NCI-H1105 (cell line): ENCODE measurements around the gene ENTPD6.
"Not testable (repeated sequence)": the region's sequence is repeated elsewhere in the genome, so short reads cannot be mapped to it uniquely, and the experiment has no call there.

Experiments
- DNase-seq: peaks from one replicate; lab custom pipeline; 2025; lab: John Stamatoyannopoulos, UW

Gene ENTPD6

DNA sequence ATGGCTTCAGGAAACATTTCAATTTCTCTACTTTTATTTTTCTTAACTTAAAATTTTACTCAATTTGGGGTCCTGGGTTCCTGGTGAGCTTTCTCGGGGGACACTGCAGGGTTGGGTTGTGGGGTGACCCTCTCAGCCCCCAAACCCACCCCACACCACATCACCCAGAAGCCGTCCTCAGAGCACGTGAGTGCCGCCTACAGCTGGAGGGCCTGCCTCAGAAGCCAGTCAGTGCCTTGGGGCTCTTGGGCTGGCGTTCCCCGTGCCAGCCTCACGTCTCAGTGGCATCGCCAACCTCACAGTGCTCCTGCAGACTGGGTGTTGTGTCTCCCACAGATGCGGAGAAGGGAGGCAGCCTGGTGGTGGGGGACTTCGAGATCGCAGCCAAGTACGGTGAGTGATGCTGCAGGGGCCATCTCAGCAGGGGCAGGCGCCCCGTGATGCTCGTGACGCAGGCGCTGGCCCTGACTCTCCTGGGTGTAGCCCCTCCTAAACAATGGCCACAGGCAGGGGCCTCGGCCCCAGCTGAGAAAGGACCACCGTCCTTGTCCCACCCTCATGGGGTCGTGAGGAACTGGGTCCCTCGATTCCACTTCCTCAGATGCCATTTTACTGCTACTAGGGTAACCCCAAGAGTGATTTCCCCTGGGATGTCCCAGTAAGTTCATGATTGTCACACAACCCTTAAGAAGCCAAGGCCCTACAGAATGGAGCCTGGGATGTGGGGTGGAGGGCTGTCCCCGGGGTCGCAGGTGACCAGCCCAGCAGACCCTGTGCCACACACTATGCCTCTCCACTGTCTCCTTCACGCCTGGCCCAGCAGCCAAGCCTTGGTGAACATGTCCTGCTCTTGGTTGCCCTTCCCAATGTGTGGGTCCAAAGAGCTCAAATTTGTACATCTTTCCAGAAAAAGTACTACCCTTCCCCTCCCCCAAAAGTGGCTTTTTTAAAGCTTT is 28.5 kb downstream of the ENTPD6 start:
- no peak for DNase-seq

DNA sequence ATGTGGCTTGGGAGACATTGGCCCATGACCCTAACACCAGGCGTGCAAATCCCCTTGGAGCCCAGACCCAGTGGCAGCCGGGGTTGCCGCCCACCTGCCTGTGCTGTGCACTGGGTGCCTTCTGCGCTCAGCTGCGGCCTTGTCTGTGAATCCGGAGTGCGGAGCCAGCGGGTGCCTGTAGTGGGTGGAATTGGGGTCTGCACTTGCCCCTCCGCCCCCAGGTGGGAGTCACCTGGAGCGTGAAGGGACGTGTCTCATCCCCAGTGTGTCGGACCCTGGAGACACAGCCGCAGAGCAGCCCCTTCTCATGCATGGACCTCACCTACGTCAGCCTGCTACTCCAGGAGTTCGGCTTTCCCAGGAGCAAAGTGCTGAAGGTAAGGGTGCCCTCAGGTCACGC is 29.4 kb downstream of the ENTPD6 start:
- no peak for DNase-seq

DNA sequence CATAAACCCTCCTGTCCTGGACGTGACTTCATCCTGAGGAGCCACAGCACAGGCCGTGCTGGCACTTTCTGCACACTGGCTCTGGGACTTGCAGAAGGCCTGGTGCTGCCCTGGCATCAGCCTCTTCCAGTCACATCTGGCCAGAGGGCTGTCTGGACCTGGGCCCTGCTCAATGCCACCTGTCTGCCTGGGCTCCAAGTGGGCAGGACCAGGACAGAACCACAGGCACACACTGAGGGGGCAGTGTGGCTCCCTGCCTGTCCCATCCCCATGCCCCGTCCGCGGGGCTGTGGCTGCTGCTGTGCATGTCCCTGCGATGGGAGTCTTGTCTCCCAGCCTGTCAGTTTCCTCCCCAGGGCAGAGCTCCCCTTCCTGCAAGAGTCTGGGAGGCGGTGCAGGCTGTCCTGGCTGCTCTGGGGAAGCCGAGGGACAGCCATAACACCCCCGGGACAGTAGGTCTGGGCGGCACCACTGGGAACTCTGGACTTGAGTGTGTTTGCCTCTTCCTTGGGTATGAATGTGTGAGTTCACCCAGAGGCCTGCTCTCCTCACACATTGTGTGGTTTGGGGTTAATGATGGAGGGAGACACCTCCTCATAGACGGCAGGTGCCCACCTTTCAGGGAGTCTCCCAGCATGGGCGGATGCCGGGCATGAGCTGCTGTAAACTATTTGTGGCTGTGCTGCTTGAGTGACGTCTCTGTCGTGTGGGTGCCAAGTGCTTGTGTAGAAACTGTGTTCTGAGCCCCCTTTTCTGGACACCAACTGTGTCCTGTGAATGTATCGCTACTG is 30.3 kb downstream of the ENTPD6 start:
- DNase-seq, result no peak

DNA sequence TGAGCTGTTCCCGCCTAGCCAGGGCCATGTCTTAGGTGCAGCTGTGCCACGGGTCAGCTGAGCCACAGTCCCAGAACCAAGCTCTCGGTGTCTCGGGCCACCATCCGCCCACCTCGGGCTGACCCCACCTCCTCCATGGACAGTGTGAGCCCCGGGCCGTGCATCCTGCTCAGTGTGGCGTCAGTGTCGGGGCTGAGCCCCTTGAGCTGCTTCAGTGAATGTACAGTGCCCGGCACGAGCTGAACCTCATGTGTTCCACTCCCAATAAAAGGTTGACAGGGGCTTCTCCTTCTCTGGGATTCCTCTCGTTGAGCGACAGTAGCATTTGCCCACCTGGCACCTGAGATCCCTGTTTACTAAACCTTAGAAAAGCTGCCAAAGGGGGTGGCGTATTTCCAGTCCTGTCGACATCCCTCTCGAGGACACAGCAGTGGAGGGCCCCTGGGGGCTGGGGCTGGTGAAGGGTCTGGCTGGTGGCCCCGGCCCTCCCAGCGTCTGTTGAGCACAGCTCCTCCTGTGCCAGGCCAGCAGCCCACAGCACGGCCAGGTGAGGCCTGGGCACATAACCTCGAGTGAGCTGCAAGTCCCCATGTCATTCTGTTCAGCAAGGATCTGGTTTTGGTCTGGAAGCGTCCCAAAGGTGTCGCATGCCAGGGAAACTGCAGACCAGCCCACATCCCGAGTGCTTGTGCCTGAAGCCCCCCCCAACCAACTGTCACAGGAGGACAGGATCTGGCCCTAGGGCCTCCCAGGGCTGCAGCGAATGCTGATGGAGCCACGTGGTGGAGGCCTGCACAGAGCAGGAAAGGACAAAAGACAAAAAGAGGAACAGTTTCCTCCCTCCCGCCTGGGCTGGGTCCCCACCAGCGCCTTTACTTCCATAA is 31.2 kb downstream of the ENTPD6 start:
- no peak for DNase-seq

DNA sequence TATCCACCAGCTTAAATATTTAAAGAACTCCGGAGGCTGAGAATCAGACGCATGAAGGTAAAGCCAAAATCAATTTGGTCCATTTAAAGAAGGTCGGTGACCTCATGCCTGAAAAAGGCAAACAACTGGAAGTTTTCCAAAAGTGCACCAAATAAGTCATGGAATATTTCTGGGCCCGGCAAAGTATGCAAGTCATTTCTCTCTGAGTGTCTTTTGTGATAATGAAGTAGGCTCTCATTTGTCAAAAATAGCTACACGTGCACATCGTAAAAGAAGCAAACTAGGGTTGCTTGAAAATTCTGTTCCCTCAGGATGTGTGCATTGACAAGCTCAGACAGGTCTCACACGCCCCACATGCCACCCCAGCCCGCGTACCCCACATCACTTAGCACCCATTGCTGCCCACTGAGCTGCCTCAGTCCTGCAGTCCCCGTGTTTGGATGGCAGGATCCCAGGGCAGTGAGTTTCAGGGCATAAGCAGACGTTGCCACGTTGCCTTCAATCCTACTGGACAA is 31.9 kb downstream of the ENTPD6 start:
- no peak for DNase-seq

DNA sequence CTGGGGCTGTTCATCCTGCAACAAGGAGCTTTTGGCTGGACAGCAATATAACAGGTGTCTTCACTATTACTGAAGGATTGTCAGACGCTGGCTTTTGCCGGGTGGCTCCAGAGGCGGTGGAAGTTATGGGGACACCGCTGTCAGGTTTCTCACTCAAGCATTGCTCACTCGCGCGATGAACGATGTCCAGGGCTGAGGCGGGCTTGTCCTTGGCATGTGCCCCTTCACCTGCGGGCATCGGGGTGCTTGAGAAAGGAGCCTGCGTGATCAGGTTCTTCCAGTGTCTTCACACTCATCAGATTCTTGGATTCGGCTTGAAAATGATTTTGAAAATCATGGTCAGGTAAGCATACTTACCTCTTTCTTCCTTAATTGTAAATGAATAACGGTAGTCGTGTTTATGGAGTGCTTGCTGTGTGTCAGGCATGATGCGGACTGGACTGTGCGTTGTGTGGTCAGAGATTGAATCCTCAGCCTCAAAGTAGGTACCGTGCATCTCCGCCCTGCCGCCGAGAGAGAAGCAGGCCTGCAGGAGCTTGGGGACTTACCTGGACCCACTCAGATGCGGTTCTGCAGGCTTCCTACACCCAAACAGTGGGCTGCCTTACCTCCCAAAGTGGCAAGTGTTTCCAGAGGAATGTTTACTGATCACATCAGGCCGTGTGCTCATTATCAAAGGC is 34.1 kb downstream of the ENTPD6 start:
- no peak for DNase-seq

DNA sequence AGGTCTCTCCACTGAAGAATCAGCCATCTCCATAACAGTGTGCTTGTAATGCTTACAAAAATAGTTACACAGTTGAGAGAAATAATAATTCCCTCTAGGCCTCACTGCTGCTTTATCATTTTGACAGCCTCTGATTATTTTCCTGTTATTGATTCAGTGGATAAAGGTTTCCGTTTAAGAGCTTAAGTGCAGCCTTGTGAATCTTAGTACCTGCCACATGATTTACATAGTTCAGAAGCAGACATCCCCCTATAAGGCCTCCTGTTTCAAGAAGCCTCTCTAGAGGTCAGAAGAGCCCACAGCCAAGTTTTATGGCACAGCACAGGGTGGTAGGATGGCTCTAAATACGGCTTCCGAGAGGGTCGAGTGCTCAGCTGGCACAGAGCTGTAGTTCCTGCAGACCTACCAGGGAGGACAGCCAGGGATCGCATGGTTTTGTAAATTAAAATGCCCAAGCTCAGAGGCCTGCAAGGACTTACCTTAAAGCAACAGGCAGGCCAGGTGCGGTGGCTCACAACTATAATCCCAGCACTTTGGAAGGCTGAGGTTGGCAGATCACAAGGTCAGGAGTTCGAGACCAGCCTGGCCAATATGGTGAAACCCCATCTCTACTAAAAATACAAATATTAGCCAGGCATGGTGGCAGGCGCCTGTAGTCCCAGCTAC is 34.8 kb downstream of the ENTPD6 start:
- DNase-seq, result no peak

DNA sequence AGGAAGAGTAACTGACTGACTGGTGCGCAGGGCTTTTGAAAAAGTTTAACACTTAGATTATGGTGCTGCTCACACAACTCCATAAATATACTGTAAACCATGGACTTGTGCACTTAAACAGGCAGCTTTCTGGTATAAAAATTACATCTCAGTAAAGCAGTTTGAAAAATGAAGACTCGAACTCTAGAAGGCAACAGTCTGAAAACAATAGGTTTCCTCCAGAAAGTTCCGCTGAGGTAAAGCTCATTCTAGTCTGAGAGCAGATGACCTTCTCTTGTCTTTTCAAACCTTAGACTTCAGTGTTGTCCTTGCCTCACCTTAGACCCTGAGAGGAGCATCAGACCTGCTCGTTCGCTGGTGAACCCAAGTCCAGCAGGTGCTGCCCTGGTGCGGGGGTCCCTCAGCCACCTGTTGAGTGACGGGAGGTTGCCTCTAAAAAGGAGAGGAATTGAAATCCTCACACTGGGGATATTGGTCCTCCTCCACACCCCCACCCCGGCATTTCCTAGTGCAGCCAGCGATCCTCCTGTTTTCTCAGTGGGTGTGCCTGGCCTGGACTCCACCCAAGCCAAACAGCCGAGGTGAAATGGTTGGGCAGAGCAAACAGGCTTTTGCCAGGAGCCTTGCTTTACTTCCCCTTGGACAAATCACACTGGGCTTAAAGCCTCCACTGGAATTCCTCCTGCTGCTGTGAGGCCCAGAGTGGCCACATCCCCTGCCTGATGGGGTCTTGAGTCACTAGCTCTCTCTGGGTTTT is 37.7 kb downstream of the ENTPD6 start:
- DNase-seq, result no peak

DNA sequence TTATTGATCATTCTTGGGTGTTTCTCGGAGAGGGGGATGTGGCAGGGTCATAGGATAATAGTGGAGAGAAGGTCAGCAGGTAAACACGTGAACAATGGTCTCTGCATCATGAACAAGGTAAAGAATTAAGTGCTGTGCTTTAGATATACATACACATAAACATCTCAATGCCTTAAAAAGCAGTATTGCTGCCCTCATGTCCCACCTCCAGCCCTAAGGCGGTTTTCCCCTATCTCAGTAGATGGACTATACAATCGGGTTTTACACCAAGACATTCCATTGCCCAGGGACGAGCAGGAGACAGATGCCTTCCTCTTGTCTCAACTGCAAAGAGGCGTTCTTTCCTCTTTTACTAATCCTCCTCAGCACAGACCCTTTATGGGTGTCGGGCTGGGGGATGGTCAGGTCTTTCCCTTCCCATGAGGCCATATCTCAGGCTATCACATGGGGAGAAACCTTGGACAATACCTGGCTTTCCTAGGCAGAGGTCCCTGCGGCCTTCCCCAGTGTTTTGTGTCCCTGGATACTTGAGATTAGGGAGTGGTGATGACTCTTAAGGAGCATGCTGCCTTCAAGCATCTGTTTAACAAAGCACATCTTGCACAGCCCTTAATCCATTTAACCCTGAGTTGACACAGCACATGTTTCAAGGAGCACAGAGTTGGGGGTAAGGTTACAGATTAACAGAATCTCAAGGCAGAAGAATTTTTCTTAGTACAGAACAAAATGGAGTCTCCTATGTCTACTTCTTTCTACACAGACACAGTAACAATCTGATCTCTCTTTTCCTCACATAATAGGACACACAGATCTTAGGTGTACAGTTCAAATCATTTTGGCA is 38.7 kb downstream of the ENTPD6 start:
- DNase-seq, result not testable (repeated sequence)

DNA sequence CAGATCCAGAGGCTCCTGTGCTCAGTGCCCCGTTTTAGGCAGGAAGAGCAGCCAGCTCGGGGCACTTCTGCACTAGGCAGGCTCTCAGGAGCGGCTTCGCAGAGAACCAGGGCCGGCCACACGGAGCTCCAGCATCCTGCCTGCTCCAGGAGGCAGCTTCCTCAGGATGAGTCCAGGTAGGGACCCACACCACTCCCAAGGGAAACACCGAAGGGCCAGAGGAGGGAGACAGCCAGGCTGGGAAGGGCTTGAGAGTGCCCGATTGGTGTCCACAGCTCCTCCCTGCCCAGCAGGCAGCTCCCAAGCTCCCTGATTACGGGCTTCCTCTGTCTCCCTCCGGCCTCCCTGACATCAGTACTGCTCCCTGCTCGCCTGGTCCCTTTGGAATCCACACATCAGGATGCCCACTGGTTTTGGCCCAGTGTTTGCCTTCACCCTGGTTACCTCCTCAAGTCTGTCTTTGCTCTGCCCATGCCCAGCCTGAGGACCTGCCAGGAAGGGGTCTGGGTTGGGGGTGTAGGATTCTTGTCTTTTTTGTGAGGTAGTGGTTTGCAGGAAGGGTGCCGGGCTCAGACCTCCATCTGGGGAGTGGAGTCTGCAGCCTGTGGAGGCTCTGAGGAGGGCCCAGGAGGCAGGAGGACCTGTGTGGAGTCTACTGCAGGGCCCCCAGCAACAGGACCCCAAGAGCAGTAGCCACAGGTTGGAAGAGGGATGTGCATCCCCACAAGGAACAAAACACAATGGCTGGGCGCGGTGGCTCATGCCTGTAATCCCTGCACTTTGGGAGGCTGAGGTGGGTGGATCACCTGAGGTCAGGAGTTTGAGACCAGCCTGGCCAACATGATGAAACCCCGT is 41.2 kb downstream of the ENTPD6 start:
- DNase-seq, result no peak

DNA sequence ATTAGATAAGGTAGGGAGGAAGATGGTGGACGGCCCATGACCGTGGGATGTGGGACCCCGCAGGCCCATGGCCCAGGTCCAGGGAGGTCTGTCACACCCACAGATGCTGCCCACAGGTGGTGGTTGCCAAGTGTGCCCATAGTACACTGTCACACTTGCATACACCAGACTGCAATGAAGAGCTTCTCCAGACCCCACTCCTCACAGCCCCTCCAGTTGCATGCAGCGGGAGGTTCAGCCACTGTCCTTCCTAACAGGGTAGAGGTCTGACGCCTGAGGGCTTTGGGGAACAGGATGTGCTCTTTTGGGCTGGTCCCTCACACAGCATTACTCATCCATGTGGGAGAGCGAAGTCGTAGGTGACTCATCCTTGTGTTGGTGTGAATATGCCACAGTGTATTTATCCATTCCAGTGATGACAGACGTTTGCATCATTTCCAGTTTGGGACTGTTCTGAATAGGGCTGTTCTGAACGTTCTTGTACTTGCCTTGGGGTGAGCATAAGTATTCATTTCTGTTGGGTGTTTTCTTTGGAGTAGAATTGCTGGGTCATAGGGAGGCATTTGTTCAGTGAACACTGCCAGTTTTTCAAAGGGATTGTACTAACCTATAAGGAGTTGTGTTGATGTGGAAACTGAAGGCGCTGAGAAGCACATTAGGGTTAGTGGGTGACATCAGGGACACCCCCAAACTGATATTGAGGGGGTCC is 42.3 kb downstream of the ENTPD6 start:
- DNase-seq, result no peak

DNA sequence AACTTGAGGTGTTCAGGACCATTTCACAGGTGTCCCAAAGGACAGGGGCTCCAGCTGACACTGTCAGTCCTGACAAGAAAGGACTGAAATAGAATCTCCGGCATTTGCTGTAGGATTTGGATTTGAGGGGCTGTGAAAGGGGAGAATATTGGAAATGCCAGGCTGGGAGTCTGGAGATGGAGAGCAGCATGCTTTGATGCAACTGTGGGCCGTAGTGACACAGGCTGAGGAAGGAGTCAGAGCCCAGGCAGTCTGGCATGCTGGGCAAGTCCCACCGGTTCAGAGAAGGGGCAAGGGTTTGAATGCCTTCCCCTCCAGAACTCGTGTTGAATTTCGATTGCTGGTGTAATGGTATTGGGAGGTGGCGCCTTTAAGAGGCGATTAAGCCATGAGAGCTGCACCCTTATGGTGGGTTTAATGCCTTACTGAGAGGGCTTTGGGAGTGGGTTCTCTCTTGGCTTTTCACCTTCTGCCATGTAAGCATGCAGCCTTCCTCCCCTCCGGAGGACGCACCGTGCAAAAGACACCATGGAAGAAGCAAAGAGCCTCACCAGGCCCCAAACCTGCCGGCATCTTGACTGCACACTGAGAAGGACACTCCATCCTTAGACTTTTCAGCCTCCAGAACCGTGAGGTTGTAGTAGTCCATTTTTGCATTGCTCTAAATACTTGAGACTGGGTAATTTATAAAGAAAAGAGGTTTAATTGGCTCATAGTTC is 43.0 kb downstream of the ENTPD6 start:
- no peak for DNase-seq

DNA sequence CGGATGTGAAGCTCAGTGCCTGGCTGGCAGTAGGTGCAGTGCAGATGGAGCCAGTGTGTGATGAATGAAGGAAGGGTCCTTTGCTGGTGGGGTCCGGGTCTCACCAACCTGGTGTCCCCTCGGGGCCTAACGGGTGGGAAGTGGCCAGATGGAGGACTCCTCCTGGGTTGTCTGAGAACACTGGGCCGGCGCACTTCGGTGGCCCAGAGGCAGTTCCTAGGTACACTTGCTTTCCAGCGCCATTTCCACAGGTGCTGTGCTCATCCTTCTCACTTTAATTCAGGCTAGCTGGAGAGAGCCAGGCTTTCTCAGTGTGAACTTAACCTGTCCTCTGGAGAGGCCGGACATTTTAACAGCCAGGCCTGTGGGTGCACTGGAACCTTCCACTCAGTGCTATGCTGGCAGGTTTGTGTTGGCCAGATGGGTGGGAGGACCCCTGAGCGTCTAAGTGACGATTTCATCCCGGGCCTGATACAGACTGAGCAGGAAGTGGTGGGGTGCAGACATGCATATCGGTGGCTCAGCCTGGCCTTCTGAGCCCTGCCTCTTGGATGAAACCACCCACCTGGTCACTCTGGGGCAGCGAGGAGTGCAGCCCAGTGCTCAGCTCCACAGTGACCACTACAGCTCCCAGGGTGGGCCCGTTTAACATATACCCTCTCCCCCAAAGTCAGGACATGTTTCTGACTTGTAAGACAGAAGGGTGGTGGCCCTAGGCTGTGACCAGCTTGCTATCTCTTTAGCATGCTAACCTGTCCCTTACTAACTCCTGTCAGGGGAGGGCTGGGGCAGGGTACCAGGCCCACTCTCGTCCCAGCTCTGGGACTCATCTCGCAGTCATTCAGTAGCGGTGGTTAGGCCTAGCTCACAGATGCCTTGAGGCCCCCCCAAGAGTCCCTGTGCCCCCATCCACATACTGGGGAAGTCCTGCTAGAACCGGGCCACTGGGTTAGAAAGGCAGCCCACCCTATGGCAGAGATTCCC is 44.2 kb downstream of the ENTPD6 start:
- no peak for DNase-seq

DNA sequence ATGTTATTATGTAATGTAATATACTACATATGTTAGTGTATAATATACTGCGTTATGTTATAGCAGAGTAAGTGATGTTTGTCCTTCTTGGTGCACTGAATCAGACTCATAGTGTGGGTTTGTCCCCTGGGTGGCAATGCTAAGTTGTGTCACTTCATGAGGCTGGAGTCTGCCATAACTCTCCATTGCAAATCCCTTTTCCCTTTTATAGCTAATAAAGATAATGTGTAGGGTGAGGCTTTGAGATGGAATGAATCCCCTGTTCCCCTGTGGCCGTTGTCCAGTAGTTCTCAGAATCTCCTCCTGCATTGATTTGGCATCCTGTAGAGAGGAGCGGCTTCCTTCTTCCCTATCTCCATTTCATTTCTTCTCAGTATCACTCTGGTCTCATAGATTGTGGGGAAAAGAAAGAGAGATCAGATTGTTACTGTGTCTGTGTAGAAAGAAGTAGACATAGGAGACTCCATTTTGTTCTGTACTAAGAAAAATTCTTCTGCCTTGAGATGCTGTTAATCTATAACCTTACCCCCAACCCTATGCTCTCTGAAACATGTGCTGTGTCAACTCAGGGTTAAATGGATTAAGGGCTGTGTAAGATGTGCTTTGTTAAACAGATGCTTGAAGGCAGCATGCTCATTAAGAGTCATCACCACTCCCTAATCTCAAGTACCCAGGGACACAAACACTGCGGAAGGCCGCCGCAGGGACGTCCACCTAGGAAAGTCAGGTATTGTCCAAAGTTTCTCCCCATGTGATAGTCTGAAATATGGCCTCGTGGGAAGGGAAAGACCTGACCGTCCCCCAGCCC is 45.5 kb downstream of the ENTPD6 start:
- not testable (repeated sequence) for DNase-seq

DNA sequence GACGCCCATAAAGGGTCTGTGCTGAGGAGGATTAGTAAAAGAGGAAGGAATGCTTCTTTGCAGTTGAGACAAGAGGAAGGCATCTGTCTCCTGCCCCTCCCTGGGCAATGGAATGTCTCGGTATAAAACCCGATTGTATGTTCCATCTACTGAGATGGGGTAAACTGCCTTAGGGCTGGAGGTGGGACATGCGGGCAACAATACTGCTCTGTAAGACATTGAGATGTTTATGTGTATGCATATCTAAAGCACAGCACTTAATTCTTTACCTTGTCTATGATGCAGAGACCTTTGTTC is 46.1 kb downstream of the ENTPD6 start:
- DNase-seq, result not testable (repeated sequence)
